ENCODE results near the gene ESPNL.
"Not testable (repeated sequence)": the region's sequence is repeated elsewhere in the genome, so short reads cannot be mapped to it uniquely, and the experiment has no call there.

The ESPNL gene

GRCh38 chr2:238100049-238100820, at the start of gene ESPNL:
ESPNL (plus strand) TSS chr2:238100340; CDS start chr2:238100420, 80 bp downstream.
- DNase-seq (ENCODE audit: low spot score), result no peak

GRCh38 chr2:238053191-238053776, 46.9 kb upstream of the ESPNL start:
- DNase-seq (ENCODE audit: low spot score), result no peak

GRCh38 chr2:238055841-238056240, 44.3 kb upstream of the ESPNL start:
- DNase-seq (ENCODE audit: low spot score), result no peak

GRCh38 chr2:238057696-238058575, 42.2 kb upstream of the ESPNL start:
- not testable (repeated sequence) for DNase-seq (ENCODE audit: low spot score)

GRCh38 chr2:238059505-238059904, 40.6 kb upstream of the ESPNL start:
- no peak for DNase-seq (ENCODE audit: low spot score)

- DNase-seq (ENCODE audit: low spot score), result no peak
These were observed 40.0 kb upstream of the ESPNL start for GRCh38 chr2:238060096-238060541.

GRCh38 chr2:238060542-238061314, 39.4 kb upstream of the ESPNL start, which contains the start of gene SCLY:
SCLY (plus strand) TSS chr2:238061001; CDS start chr2:238061055, 54 bp downstream.
- DNase-seq (ENCODE audit: low spot score), result peak; percentile 92

- peak; percentile 28 for DNase-seq (ENCODE audit: low spot score)
These were observed 38.6 kb upstream of the ESPNL start for GRCh38 chr2:238061315-238062202.

GRCh38 chr2:238063414-238064189, 36.5 kb upstream of the ESPNL start:
- no peak for DNase-seq (ENCODE audit: low spot score)

- DNase-seq (ENCODE audit: low spot score), result no peak
These were observed 35.8 kb upstream of the ESPNL start for GRCh38 chr2:238064376-238064775.

- no peak for DNase-seq (ENCODE audit: low spot score)
These were observed 34.9 kb upstream of the ESPNL start for GRCh38 chr2:238065071-238065846.

- no peak for DNase-seq (ENCODE audit: low spot score)
These were observed 33.9 kb upstream of the ESPNL start for GRCh38 chr2:238066218-238066617.

- not testable (repeated sequence) for DNase-seq (ENCODE audit: low spot score)
These were observed 33.4 kb upstream of the ESPNL start for GRCh38 chr2:238066718-238067117.

- DNase-seq (ENCODE audit: low spot score), result no peak
These were observed 32.2 kb upstream of the ESPNL start for GRCh38 chr2:238067939-238068338.

GRCh38 chr2:238069021-238069709, 31.0 kb upstream of the ESPNL start:
- no peak for DNase-seq (ENCODE audit: low spot score)

GRCh38 chr2:238069877-238070276, 30.3 kb upstream of the ESPNL start:
- DNase-seq (ENCODE audit: low spot score), result no peak

GRCh38 chr2:238075397-238075796, 24.7 kb upstream of the ESPNL start:
- DNase-seq (ENCODE audit: low spot score), result no peak

GRCh38 chr2:238077292-238077691, 22.8 kb upstream of the ESPNL start:
- no peak for DNase-seq (ENCODE audit: low spot score)

All from kidney capillary endothelial cell (primary cell).